Lung microvascular endothelial cell (primary cell): Measurements from ENCODE around the gene ZNF318. TPM values are rescaled to one million over a fixed set of nuclear protein-coding genes. Genes with fewer than 3 reads are reported as not detected.
"Not testable (repeated sequence)": the region's sequence is repeated elsewhere in the genome, so short reads cannot be mapped to it uniquely, and the experiment has no call there.

ENCODE experiments used
- DNase-seq, 2 donors: peaks; one replicate each; pipeline versions ENCODE4 v3.0.0 to v3.0.0-alpha.2; 2010; ENCODE audit warnings: low read depth in 2 of 2
- total RNA-seq: library from RNA; depleted of rRNA; stranded (reverse); fragments of >200 nt; gene quantifications from 2 replicates; pipeline ENCODE4 v1.2.1, GENCODE V29; 2014

The ZNF318 gene
- total RNA-seq, 1 donor from 2014 or later: 5.6 TPM

DNA sequence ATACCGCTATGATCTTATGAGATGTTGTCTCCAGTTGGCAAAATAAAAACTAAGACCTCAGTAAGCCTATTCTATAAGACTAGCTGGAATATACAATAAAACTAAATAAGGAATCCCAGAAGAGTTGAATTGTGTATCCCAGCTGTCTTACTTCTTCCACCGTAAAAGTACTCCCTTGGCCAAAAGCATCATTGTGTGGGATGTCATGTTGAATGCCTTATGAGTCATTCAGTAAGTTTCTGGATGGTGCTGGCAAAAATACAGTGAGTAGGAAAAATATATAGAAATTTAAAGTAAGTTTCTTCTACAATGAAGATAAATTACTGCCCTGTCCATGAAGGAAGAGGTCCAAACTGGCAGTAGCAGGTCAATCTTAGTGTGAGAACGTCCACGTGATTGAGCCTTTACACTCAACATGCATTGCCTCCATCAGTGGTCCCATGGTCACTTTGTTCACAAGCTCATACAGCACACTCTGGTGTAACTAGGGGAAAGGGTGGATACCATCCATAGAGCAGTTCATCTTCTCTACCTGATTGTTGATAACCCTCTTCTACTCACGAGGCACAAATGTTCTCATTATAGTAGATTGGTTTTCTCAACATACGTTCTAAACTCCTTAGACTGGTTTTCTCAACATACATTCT, 13.7 kb upstream of the ZNF318 start:
- DNase-seq: peak in 1 of 2 donors; percentile 33

- DNase-seq: not testable (repeated sequence)
Measured at GRCh38 chr6:43380858-43381257, 11.4 kb upstream of the ZNF318 start.

- DNase-seq: no peak
Measured at GRCh38 chr6:43378631-43379030, 9.2 kb upstream of the ZNF318 start.

DNA sequence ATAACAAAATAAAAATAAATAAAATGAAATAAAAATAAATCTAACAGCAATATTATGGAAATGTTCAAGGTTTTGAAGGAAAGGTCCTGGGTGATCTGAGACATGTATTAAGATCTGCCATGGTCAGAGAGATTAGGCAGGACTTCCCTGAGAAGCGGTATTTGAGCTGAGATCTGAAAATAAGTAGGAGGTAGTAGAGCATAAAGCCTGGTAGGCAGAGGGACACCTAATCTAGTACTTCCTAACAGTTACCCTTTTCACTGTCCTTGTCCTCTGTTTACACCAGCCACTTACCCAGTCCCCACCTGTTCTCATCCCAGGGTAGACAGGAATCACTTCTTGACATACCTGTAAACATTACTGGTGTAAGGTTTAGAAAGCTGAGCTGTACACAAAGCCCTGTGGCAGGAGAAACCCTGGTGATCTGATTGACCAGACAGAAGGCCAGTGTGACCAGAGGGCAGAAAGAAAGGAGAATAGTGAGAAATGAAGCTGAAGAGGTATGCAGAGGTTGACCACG, 8.3 kb upstream of the ZNF318 start:
- no peak for DNase-seq

GRCh38 chr6:43376551-43376981, 7.1 kb upstream of the ZNF318 start:
- DNase-seq: no peak

- DNase-seq: no peak
Measured at GRCh38 chr6:43375693-43376092, 6.2 kb upstream of the ZNF318 start.

DNA sequence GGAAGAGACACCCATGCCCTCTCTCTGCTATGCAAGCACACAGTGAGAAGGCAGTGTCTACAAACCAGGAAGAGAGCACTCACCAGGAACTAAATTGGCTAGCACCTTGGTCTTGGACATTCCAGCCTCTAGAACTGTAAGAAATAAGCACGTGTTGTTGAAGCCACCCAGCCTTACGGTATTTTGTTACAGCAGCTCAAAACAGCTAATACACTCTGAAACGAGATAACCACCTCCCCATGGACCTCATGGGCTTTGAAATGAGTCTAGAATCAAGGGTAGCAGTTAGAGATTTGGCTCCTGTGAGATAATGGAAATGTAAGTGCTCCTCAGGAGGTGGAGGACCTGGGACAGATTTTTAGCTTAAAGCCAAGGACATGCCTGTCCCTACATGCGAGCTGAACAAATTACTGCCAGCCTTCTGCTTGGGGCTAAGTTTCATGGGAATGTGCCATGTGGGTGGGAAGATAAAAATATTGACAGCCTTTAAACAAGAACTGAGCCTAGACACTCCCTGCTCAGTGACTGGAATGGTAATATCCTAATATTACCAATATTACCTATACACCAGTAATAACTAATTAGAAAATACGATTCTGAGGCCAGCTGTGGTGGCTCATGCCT, 3.9 kb upstream of the ZNF318 start:
- no peak for DNase-seq

GRCh38 chr6:43370003-43370580, 645 bp upstream of the ZNF318 start:
- DNase-seq: not testable (repeated sequence)

GRCh38 chr6:43368259-43369160, 937 bp downstream of the ZNF318 start:
- DNase-seq: peak; percentile 44 to 60

DNA sequence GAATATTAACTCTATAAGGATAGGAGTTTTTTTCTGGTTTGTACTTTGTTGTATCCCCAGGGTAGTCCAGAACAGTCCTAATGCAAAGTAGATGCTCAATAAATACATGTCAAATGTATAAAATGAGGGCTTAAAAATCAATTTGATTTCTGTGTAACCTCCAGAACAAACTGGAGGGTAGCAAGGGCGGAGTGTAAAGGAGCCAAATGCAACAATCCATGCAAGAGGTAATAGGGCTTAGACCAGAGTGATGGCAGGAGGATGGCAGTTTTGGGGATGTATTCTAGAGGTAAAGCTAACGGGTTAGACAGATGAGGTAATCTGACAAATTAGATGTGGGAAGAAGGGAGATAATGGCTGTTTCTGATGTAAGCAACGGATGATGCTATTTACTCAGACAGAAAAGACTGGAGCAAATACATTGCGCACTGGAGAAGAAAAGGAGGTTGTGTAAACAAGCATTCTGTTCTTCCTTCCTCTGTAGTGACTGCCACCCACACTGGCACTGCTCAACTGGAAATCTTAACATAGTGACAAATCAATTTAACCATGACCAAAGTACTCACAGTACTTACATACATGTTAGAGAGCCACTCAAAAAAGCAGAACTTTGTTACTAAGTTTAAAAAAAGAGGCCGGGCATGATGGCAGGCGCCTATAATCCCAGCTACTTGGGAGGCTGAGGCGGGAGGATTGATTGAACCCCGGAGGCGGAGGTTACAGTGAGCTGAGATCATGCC, 2.0 kb downstream of the ZNF318 start:
- no peak for DNase-seq

- DNase-seq: no peak
Measured at GRCh38 chr6:43361269-43361668, 8.2 kb downstream of the ZNF318 start.

DNA sequence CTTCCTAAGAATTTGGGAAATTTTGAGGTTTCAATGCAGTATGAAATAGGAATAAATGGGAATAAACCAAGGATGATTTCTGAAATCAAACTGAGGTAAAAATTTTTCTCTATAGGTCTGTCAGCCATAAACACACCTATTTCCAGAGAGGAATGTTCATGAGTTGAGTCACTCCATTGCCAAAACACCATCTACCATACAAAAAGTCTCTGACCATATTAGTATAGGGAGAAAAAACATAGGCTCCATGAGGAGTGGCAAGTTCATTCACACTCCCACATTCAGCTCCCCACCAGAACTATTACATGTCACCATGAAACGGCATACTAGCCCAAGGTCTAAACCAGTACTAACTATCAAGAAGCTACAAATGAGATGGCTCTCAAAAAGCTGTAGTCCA, 9.6 kb downstream of the ZNF318 start:
- no peak for DNase-seq

DNA sequence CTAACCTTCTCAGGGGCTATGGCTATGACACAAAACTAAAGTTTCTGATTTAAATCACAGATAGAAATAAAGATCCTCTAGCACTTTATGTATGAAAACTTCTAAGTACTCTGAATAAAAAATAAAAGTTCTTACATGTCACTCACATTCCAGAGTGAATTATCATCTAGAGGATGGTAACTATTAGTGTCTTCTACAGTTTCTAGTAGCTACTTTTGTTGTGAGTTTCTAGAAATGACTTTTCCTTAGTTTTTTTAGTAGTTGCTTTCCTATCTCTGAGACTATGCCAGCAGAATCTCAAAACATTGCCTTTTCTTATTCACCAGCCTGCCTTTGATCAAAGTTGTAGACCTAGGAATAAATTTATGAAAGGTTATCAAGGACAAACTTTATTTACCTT, 10.1 kb downstream of the ZNF318 start:
- DNase-seq: no peak

DNA sequence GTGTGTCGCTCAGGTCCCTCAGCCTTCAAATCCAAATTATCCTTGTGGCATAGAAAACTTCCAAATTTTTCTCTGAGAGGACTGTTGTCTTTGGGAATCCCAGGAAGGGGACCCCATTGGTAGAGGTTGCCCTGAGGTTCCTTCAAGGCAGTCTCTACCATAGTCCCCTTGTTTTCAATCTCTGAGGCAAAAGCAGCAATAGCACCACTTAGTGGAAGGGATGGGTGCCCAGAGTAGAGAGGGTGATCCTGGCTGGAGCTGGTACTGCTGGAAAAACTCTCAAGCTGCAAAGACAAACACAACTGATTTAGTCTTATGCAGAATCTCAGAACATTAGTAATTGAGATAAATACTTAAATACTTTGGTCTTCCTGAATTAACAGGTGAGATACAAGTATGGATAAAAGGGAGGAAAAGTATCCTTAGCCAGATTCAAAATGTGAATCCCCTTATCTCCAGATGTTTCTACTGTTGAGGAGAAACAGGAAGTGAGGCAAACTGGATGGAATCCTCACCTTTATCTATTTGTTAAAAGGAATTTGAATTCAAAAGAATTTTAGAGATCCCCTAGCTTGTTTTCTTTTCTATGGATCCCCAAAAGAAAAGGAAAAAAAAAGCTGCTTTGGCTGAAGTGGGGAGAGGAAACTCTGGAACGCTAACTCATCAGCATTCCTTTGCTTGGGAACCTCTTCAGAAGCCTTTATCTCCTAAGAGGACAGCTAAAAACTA, 13.4 kb downstream of the ZNF318 start:
- peak; percentile 28 to 44 for DNase-seq

DNA sequence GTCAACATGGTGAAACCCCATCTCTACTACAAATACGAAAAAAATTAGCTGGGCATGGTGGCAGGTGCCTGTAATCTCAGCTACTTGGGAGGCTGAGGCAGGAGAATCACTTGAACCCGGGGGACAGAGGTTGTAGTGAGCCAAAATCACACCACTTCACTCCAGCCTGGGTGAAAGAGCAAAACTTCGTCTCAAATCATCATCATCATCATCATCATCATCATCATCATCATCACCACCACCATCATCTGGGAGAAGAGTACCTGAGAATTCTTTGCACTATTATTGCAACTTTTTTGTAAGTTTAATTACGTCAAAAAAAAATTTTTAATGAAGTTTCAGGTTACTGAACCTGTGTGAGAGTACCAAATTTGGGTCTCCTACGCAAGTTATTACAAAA, 17.5 kb downstream of the ZNF318 start:
- not testable (repeated sequence) for DNase-seq

DNA sequence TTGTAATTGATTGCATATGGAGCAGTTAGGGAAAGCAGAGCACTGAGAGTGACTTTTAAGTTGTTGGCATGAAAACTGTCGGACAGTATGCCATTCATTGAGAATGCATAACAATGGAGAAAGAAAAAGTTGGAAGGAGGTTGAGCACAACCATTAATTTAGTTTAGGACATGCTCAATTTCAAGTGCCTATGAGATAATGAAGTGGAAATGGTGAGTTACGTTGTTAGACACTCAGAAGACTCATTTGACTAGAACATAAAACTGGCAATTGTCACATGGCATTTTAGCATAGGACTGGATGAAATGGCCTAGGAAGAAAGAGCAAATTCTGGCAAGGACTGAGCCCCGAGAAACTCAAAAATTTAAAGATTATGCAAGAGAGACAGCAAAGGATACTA, 22.0 kb downstream of the ZNF318 start:
- DNase-seq: no peak

- no peak for DNase-seq
Measured at GRCh38 chr6:43347021-43347420, 22.4 kb downstream of the ZNF318 start.

DNA sequence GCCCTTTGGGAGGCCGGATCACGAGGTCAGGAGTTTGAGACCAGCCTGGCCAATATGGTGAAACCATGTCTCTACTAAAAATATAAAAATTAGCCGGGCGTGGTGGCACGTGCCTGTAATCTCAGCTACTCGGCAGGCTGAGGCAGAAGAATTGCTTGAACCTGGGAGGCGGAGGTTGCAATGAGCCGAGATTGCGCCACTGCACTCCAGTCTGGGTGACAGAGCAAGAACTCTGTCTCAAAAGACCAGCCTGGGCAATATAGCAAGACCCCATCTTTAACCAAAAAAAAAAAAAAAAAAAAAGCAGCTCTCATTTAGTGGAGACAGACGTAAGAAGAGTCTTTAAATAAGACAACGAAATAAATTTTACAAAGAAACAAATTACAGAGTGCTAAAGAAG, 23.2 kb downstream of the ZNF318 start:
- not testable (repeated sequence) for DNase-seq

- DNase-seq: no peak
Measured at GRCh38 chr6:43339168-43339567, 30.3 kb downstream of the ZNF318 start.

GRCh38 chr6:43338243-43338642, 31.2 kb downstream of the ZNF318 start:
- no peak for DNase-seq
